Stimulated activated CD4-positive, alpha-beta T cell treated with anti-CD3 and anti-CD28 coated beads, Interleukin-4, amount 100 ng/mL, for 4 hours (primary cell): ENCODE results near the gene WDR47.
"Not testable (repeated sequence)": the region's sequence is repeated elsewhere in the genome, so short reads cannot be mapped to it uniquely, and the experiment has no call there.

ENCODE experiments used
- DNase-seq, 2 experiments: peaks; one replicate each; pipeline ENCODE4 v3.0.0-alpha.2; 2020

WDR47 gene

DNA sequence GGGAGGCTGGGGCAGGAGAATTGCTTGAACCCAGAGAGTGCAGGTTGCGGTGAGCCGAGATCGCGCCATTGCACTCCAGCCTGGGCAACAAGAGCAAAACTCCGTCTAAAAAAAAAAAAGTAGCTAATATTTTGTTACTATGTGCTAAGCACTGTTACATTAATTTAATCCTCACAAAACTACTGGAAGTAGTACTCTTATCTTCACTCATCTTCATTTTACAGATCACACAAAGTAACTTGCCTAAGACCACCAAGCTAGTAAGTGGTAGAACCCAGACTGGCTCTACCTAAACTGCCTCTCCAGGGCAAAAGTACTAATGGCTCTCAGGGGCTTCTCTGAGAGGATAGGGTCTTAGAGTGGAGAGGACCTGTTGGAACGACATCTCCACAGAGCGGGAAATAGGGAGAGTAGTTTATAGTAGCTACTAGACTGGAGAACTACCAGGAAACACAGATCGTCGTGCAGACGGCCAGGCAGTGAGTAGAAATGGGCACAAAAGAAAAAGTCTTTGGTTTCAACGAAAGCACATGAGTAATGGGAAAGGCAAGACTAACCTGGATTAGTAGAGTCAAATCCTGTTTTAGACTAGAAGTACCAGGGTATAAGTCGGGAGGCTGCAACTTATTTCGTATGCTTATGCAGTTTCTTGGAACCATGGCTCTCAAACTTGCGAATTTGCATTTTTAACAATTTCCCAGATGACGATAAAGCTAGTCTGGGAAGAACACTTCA, 80.0 kb downstream of the WDR47 start:
- no peak for DNase-seq

GRCh38 chr1:108961198-108961597, 80.7 kb downstream of the WDR47 start:
- DNase-seq, result no peak

GRCh38 chr1:108960719-108961118, 81.2 kb downstream of the WDR47 start:
- no peak for DNase-seq

DNA sequence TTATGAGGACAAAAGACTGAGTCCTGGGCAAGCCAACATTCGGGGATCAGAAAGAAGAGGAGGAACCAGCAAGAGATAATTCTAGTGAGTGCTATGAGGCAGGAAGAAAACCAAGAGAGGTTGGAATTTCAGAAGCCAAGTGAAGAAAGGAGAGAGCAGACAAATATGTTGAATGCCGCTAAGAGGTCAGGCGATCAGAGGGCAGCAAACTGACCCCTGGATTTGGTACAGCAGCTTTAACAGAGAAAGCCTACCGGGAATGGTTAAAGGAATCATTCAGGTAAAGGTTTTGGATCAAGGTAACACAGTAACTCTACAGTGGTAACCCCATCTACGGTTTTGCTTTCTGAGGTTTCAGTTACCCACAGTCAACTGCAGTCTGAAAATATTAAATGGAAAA, 84.0 kb downstream of the WDR47 start:
- no peak for DNase-seq

DNA sequence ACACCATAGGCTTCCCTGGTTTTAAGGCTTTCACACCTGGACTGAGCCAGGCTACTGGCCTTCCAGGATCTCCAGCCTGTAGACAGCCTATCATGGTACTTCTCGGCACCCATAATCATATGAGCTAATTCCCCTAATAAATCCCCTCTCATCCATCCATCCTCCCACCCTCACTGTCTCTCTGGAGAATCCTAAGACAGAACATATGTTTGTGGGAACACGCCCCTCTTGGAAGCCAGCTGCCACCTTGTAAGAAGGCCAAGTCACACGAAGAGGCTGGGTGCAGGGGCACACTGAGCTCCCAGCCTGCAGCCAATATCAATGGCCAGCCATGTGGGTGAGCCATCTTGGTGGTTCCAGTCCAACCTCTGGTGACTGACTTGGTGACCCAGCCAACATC, 86.0 kb downstream of the WDR47 start:
- no peak for DNase-seq

- DNase-seq, result no peak
Measured at GRCh38 chr1:108955111-108955510, 86.8 kb downstream of the WDR47 start.

DNA sequence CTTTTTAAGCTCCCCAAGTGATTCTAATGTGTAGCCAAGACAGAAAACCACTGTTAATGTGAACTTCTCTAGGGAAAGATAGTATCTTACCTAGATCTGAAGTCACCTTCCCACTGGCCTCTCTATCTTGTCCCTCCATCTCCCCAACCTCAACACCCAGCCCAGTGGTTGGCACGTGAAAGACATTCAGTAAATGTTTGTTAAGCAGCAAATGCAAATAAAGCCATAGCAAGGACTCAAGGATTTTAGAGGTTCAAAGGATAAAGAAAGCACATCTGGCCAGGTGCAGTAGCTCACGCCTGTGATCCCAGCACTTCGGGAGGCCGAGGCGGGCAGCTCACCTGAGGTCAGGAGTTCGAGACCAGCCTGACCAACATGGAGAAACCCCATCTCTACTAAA, 88.5 kb downstream of the WDR47 start:
- no peak for DNase-seq

DNA sequence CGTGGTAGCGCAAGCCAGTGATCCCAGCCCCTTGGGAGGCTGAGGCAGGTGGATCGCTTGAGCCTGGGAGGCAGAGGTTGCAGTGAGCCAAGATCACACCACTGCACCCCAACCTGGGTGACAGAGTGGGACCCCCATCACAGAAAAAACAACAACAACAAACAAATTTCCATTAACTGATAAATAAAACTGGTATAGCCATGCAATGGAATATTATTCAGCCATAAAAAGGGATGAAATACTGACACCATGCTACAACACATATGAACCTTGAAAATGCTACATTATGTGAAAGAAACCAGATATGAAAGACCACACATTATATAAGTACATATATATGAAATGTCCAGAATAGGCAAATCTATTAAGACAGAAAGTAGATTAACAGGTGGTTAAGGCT, 90.7 kb downstream of the WDR47 start:
- no peak for DNase-seq

GRCh38 chr1:108949044-108949443, 92.9 kb downstream of the WDR47 start:
- no peak for DNase-seq

DNA sequence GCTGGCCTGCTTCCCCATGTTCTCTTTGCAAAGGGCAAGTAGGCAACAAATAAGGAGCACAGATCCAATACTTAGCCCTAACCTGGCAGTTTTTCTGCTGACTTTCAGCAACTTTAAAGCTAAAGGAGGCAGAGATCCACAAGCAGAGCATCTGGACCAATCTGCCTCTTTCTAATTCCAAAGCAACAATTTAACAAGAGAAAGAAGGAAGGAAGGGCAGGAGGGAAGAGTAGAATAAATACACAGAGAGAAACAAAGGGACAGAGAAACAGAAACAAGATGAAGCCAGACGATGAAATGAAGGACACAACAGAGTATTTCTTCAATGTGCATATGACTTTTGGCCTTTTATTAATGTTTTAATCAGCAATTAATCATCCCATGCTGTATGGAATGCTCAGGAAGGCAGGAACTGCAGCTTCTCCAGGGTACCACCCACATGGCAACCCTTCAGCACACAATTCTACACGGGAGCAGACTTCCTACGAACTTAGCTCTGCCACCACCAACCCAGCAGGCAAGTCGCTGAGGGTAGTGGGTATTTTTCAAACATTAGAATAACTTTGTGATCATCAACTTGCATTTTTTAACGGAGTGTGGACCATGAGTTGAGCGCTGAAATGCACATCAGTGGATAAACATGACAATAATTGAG, 93.9 kb downstream of the WDR47 start:
- no peak for DNase-seq

DNA sequence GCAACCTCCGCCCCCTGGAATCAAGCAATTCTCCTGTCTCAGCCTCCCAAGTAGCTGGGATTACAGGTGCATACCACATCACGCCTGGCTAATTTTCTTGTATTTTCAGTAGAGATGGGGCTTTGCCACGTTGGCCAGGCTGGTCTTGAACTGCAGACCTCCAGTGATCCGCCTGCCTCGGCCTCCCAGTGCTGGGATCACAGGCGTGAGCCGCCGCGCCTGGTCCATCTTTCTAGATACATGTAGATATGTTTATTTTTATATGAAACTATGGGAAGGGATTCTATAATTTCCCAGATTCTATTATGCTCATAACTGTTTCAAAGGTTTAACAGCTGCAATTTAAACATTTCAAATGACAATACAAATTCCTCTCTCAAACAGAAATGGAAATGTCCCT, 105.7 kb downstream of the WDR47 start:
- DNase-seq, result no peak

- no peak for DNase-seq
Measured at GRCh38 chr1:108933944-108934343, 108.0 kb downstream of the WDR47 start.

DNA sequence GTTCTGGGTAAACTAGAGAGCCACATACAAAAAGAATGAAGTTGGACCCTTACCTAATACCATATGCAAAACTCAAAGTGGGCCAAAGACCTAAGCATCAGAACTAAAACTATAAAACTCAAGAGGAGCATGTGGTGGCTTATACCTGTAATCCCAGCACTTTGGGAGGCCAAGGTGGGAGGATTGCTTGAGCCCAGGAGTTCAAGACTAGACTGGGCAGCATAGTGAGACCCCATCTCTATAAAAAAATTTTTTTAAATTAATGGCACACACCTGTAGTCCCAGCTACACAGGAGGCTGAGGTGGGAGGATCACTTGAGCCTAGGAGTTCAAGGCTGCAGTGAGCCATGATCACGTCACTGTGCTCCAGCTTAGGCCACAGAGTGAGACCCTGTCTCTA, 114.3 kb downstream of the WDR47 start:
- not testable (repeated sequence) for DNase-seq

- no peak for DNase-seq
Measured at GRCh38 chr1:108925920-108926319, 116.0 kb downstream of the WDR47 start.
